IMR-90 (cell line): ENCODE data around the gene RC3H1. TPM values are rescaled to one million over a fixed set of nuclear protein-coding genes. Genes with fewer than 3 reads are reported as not detected.

ENCODE experiments used
- ATAC-seq: fragments of 200-7000 bp; cut with Tn5 transposase; 2 replicates; pipeline ENCODE4 v1.9.1; 2020; ENCODE audit warnings: low read depth, mild to moderate bottlenecking, moderate library complexity
- BruUV-seq: library from RNA; stranded (reverse); fragments of 400-500 nt; replicated peaks from 2 replicates; lab custom pipeline; 2021; lab: Mats Ljungman, UMichigan
- CTCF ChIA-PET: fragments of 300-600 bp; formaldehyde crosslinking; extraction: SDS; loops from one replicate; lab custom pipeline; 2021; ENCODE audit warnings: antibody characterized with exemption; lab: Yijun Ruan, JAX
- POLR2A ChIA-PET: fragments of 300-600 bp; sonication (Branson Sonifier 250); formaldehyde crosslinking; loops from one replicate; lab custom pipeline; 2022; ENCODE audit warnings: antibody characterized with exemption; ENCODE audit not compliant: unreplicated experiment; lab: Charles Lee
- DNase-seq: peaks from one replicate; pipeline ENCODE4 v3.0.0; 2013
- H2AFZ ChIP-seq: replicated peaks from 2 replicates; pipeline ENCODE3; 2013; ENCODE audit warnings: low read length, mild to moderate bottlenecking; ENCODE audit not compliant: poor library complexity
- H2AK5ac ChIP-seq: 2 replicates; pipeline ENCODE4 v1.6.1; 2013; ENCODE audit warnings: low read depth, low read length, inconsistent platforms
- H2AK9ac ChIP-seq: replicated peaks from 2 replicates; pipeline ENCODE3; 2013; ENCODE audit warnings: mild to moderate bottlenecking, low read depth, low read length, moderate library complexity; ENCODE audit not compliant: poor library complexity
- H2BK120ac ChIP-seq: 2 replicates; pipeline ENCODE4 v1.6.1; 2013; ENCODE audit warnings: low read depth, low read length, inconsistent platforms
- H2BK15ac ChIP-seq: 3 replicates; pipeline ENCODE4 v1.6.1; 2013; ENCODE audit warnings: low read depth, low read length, inconsistent platforms
- H2BK20ac ChIP-seq: 2 replicates; pipeline ENCODE4 v1.6.1; 2013; ENCODE audit warnings: low read depth, mild to moderate bottlenecking, inconsistent platforms, low read length, moderate library complexity
- H2BK5ac ChIP-seq: 2 replicates; pipeline ENCODE4 v1.6.1; 2013; ENCODE audit warnings: mild to moderate bottlenecking, low read depth, low read length, inconsistent platforms; ENCODE audit not compliant: poor library complexity, severe bottlenecking
- H3K14ac ChIP-seq: replicated peaks from 2 replicates; pipeline ENCODE4 v1.6.1; 2013; ENCODE audit warnings: low read depth, low read length, inconsistent platforms
- H3K18ac ChIP-seq: 2 replicates; pipeline ENCODE4 v1.6.1; 2013; ENCODE audit warnings: low read depth, low read length, control low read depth
- H3K23ac ChIP-seq: 2 replicates; pipeline ENCODE4 v1.6.1; 2013; ENCODE audit warnings: low read depth, low read length, inconsistent platforms
- H3K27ac ChIP-seq: 2 replicates; pipeline ENCODE4 v1.5.1; 2013; ENCODE audit warnings: mild to moderate bottlenecking, control low read depth, low read length; ENCODE audit not compliant: insufficient read depth
- H3K27me3 ChIP-seq: 2 replicates; pipeline ENCODE4 v1.6.1; 2013; ENCODE audit warnings: low read length; ENCODE audit not compliant: control insufficient read depth, insufficient read depth
- H3K36me3 ChIP-seq: 2 replicates; pipeline ENCODE4 v1.6.1; 2013; ENCODE audit warnings: low read length, mixed read lengths; ENCODE audit not compliant: control insufficient read depth, insufficient read depth
- H3K4ac ChIP-seq: 2 replicates; pipeline ENCODE4 v1.6.1; 2013; ENCODE audit warnings: low read depth, low read length, inconsistent platforms
- H3K4me1 ChIP-seq: 2 replicates; pipeline ENCODE4 v1.6.1; 2013; ENCODE audit warnings: low read length, mixed read lengths; ENCODE audit not compliant: control insufficient read depth, insufficient read depth
- H3K4me2 ChIP-seq: 2 replicates; pipeline ENCODE4 v1.6.1; 2013; ENCODE audit warnings: low read depth, mild to moderate bottlenecking, control low read depth, low read length, moderate library complexity
- H3K4me3 ChIP-seq: 2 replicates; pipeline ENCODE4 v1.5.1; 2013; ENCODE audit warnings: low read depth, mild to moderate bottlenecking, control low read depth, low read length, moderate library complexity; ENCODE audit not compliant: insufficient read depth
- H3K56ac ChIP-seq: 2 replicates; pipeline ENCODE4 v1.6.1; 2013; ENCODE audit warnings: low read length, inconsistent platforms; ENCODE audit not compliant: insufficient read depth; ENCODE audit errors: extremely low read depth
- H3K79me1 ChIP-seq, 2 experiments: 2 replicates each; pipeline ENCODE4 v1.6.1; 2013; ENCODE audit warnings: low read length in 2 of 2, inconsistent platforms in 1 of 2, low read depth in 1 of 2
- H3K9ac ChIP-seq: 2 replicates; pipeline ENCODE4 v1.6.1; 2013; ENCODE audit warnings: low read depth, low read length, control low read depth
- H3K9me1 ChIP-seq: 2 replicates; pipeline ENCODE4 v1.6.1; 2013; ENCODE audit warnings: low read length, inconsistent platforms; ENCODE audit not compliant: insufficient read depth
- H3K9me3 ChIP-seq: 2 replicates; pipeline ENCODE4 v1.6.1; 2013; ENCODE audit warnings: low read length; ENCODE audit not compliant: control insufficient read depth, insufficient read depth
- H4K20me1 ChIP-seq: 2 replicates; pipeline ENCODE4 v1.6.1; 2013; ENCODE audit warnings: low read length, inconsistent platforms; ENCODE audit not compliant: insufficient read depth
- H4K5ac ChIP-seq: 2 replicates; pipeline ENCODE4 v1.6.1; 2013; ENCODE audit warnings: mild to moderate bottlenecking, low read depth, low read length, control low read depth
- H4K8ac ChIP-seq, 2 experiments: 2 replicates each; pipeline ENCODE4 v1.6.1; 2013; ENCODE audit warnings: low read depth in 2 of 2, low read length in 2 of 2, control low read depth in 1 of 2, inconsistent platforms in 1 of 2
- H4K91ac ChIP-seq: 2 replicates; pipeline ENCODE4 v1.6.1; 2013; ENCODE audit warnings: low read depth, low read length, inconsistent platforms; ENCODE audit not compliant: insufficient read depth
- BHLHE40 ChIP-seq: fragments of 150-350 bp; IDR thresholded peaks from 2 replicates; pipeline ENCODE4 v1.6.1; 2016; ENCODE audit warnings: mild to moderate bottlenecking, low read depth, low read length
- CEBPB ChIP-seq: IDR thresholded peaks from 2 replicates; pipeline ENCODE4 v1.6.1; 2012; ENCODE audit warnings: low read depth, low read length, improper control_type of control experiment
- CHD1 ChIP-seq: IDR thresholded peaks from 2 replicates; pipeline ENCODE4 v1.6.1; 2012; ENCODE audit warnings: low read depth, low read length, improper control_type of control experiment
- CTCF ChIP-seq: conservative IDR thresholded peaks from 2 replicates; pipeline ENCODE4 v1.5.1; 2012; ENCODE audit warnings: mild to moderate bottlenecking, low read depth, low read length, improper control_type of control experiment
- ELK1 ChIP-seq: fragments of 150-350 bp; IDR thresholded peaks from 2 replicates; pipeline ENCODE4 v1.6.1; 2016; ENCODE audit warnings: low read depth, mild to moderate bottlenecking, low read length, moderate library complexity, borderline replicate concordance
- FOS ChIP-seq: fragments of 150-350 bp; IDR thresholded peaks from 2 replicates; pipeline ENCODE4 v1.6.1; 2016; ENCODE audit warnings: low read depth, low read length
- MAFK ChIP-seq: IDR thresholded peaks from 2 replicates; pipeline ENCODE4 v1.6.1; 2012; ENCODE audit warnings: low read depth, low read length, improper control_type of control experiment
- MAZ ChIP-seq: IDR thresholded peaks from 2 replicates; pipeline ENCODE4 v1.6.1; 2012; ENCODE audit warnings: low read depth, mild to moderate bottlenecking, low read length, improper control_type of control experiment, moderate library complexity, borderline replicate concordance
- MXI1 ChIP-seq: IDR thresholded peaks from 2 replicates; pipeline ENCODE4 v1.6.1; 2012; ENCODE audit warnings: low read depth, mild to moderate bottlenecking, low read length, moderate library complexity, borderline replicate concordance
- NFE2L2 ChIP-seq: fragments of 150-350 bp; IDR thresholded peaks from 2 replicates; pipeline ENCODE4 v1.6.1; 2016; ENCODE audit warnings: low read depth, mild to moderate bottlenecking, low read length
- POLR2A ChIP-seq: IDR thresholded peaks from 2 replicates; pipeline ENCODE4 v1.6.1; 2012; ENCODE audit warnings: mild to moderate bottlenecking, low read depth, low read length
- RAD21 ChIP-seq: IDR thresholded peaks from 2 replicates; pipeline ENCODE4 v1.6.1; 2012; ENCODE audit warnings: low read length, improper control_type of control experiment
- RCOR1 ChIP-seq: IDR thresholded peaks from 2 replicates; pipeline ENCODE4 v1.6.1; 2012; ENCODE audit warnings: mild to moderate bottlenecking, low read length, improper control_type of control experiment; ENCODE audit not compliant: insufficient replicate concordance
- RFX5 ChIP-seq: IDR thresholded peaks from 2 replicates; pipeline ENCODE4 v1.8.0; 2012; ENCODE audit warnings: low read depth, mild to moderate bottlenecking, low read length, moderate library complexity
- SMC3 ChIP-seq: fragments of 150-350 bp; IDR thresholded peaks from 2 replicates; pipeline ENCODE4 v1.6.1; 2016; ENCODE audit warnings: low read depth, mild to moderate bottlenecking, antibody characterized with exemption, low read length, moderate library complexity
- WGBS, 2 experiments: methylation state at CpG; one replicate each; pipeline versions ENCODE4 v1.1.5 to v1.1.7; 2013; ENCODE audit warnings: missing lambda C conversion rate in 2 of 2; ENCODE audit not compliant: insufficient read length in 1 of 2; ENCODE audit errors: extremely low coverage in 2 of 2; 5-methylcytosine and 5-hydroxymethylcytosine counted together
- dilution Hi-C: fragments of 300-500 bp; cut with HindIII; formaldehyde crosslinking; loops from one replicate; pipeline ENCODE4 v1.14.3; 2018; ENCODE audit warnings: low sequenced_read_pairs; ENCODE audit not compliant: unreplicated experiment
- in situ Hi-C: fragments of 300-500 bp; cut with MboI; formaldehyde crosslinking; loops from 3 replicates; pipeline ENCODE4 v1.14.3; 2019; ENCODE audit warnings: low sequenced_read_pairs, inconsistent platforms, mixed read lengths
- intact Hi-C: fragments of 100-400 bp; cut with micrococcal nuclease; formaldehyde crosslinking; loops from 2 replicates; pipeline ENCODE4 v1.10.0; 2022
- polyA plus RNA-seq, 3 experiments: library from polyadenylated mRNA; depleted of rRNA; stranded (reverse); fragments of >200 nt; gene quantifications; 2 replicates each; pipeline ENCODE4 v1.2.3, GENCODE V29; 2012; ENCODE audit warnings: low replicate concordance in 1 of 3
- total RNA-seq: library from RNA; depleted of rRNA; stranded (reverse); fragments of >200 nt; gene quantifications from 2 replicates; pipeline ENCODE4 v1.2.3, GENCODE V29; 2012

RC3H1 gene
- total and polyA plus RNA-seq, 2 of the 4 experiments (the other 2 are of a cell fraction): 5.1 to 39.3 TPM

- H3K27ac ChIP-seq: no peak overlapping the region
- H3K36me3 ChIP-seq: no peaks in the 10 kb centered on the region
- H4K20me1 ChIP-seq: no peaks in the 10 kb centered on the region
- in situ Hi-C loops: no loop called here
- H3K4me2 ChIP-seq: no peak overlapping the region
- H2BK20ac ChIP-seq: no peak overlapping the region
- ChIA-PET CTCF (no interaction called here), POLR2A (no interaction called here)
- no peaks in the 10 kb centered on the region for H3K9me1 ChIP-seq
- no peak overlapping the region for H4K5ac ChIP-seq
- intact Hi-C loops: no loop called here
- H3K9ac ChIP-seq: no peak overlapping the region
- no peak overlapping the region for H2BK5ac ChIP-seq
- H3K4me3 ChIP-seq: no peak overlapping the region
- DNase-seq (no peak), ATAC-seq (no peak)
- H2BK15ac ChIP-seq: no peak overlapping the region
- H3K23ac ChIP-seq: no peak overlapping the region
- H3K9me3 ChIP-seq: no peaks in the 10 kb centered on the region
- no TSS peak for BruUV-seq
- dilution Hi-C loops: no loop called here
- no peak overlapping the region for H3K14ac ChIP-seq
- no peak overlapping the region for H4K91ac ChIP-seq
- H2AFZ ChIP-seq: no peak overlapping the region
- no peak overlapping the region for H3K4ac ChIP-seq
- H2AK9ac ChIP-seq: no peak overlapping the region
- no peak overlapping the region for H3K18ac ChIP-seq
- WGBS, 2 experiments: no CpG with 5 or more reads among the region's 4 CpGs
- no peak overlapping the region for H2BK120ac ChIP-seq
- TF ChIP-seq SMC3: no peak
- TF ChIP-seq FOS: no peak
- no peak for TF ChIP-seq MXI1
- no peak for TF ChIP-seq CTCF
- no peak for TF ChIP-seq RAD21
- TF ChIP-seq MAFK: no peak
- TF ChIP-seq MAZ: no peak
- TF ChIP-seq CHD1: no peak
- TF ChIP-seq NFE2L2: no peak
- no peak for TF ChIP-seq RCOR1
- no peak for TF ChIP-seq BHLHE40
- TF ChIP-seq RFX5: no peak
- TF ChIP-seq POLR2A: no peak
- TF ChIP-seq CEBPB: no peak
- TF ChIP-seq ELK1: no peak
- H3K56ac ChIP-seq: no peak overlapping the region
- H3K4me1 ChIP-seq: no peaks in the 10 kb centered on the region
- no peak overlapping the region for H4K8ac ChIP-seq
- H3K79me1 ChIP-seq: no peaks in the 10 kb centered on the region
- no peak overlapping the region for H2AK5ac ChIP-seq
- H3K27me3 ChIP-seq: no peaks in the 10 kb centered on the region
Observed at GRCh38 chr1:173916667-173917066, 105.5 kb downstream of the RC3H1 start.
